K562 (cell line): ENCODE data around the gene CIAO3. TPM values are rescaled to one million over a fixed set of nuclear protein-coding genes. Genes with fewer than 3 reads are reported as not detected.
A peak's percentile ranks its signal among the peaks of the same experiment; 100 is the strongest.

Experiments
- POLR2A ChIP-seq: fragments of 450-650 bp; conservative IDR thresholded peaks from 2 replicates; pipeline ENCODE4 v1.6.1; 2016
- RB1 ChIP-seq: fragments of 450-650 bp; IDR thresholded peaks from 2 replicates; pipeline ENCODE4 v1.6.1; 2017; ENCODE audit warnings: low read depth, mild to moderate bottlenecking
- SRF ChIP-seq, 2 experiments: fragments of 250-450, 450-650 bp in 1 of 2; sonication (Bioruptor Pico) in 1 of 2; sonication (generic) in 1 of 2; formaldehyde crosslinking; IDR thresholded peaks; 2 replicates each; pipeline versions ENCODE4 v1.5.0 to v1.5.1; 2020 to 2022; ENCODE audit warnings: mild to moderate bottlenecking in 1 of 2, missing genetic modification reagents in 1 of 2
- U2AF1 ChIP-seq: fragments of 200-400 bp; formaldehyde crosslinking; optimal IDR thresholded peaks from 2 replicates; pipeline ENCODE3; 2017; ENCODE audit warnings: mild to moderate bottlenecking, low read depth, low read length, moderate library complexity
- ZBTB17 ChIP-seq: fragments of 450-650 bp; formaldehyde crosslinking; IDR thresholded peaks from 2 replicates; pipeline ENCODE4 v1.4.0; 2020; ENCODE audit warnings: mild to moderate bottlenecking
- polyA plus RNA-seq, 8 experiments: library from polyadenylated mRNA; depleted of rRNA in 4 of 8; stranded (reverse) in 5 of 8; unstranded in 3 of 8; fragments of >200 nt; fragmentation: Nextera tagmentation in 2 of 8; fragmentation: Illumina TruSeq in 1 of 8; extraction: Ambion mirVana in 2 of 8; extraction: Trizol in 1 of 8; gene quantifications; 2 replicates each; pipeline versions ENCODE4 v1.2.1 to v1.2.3, GENCODE V29; 2011 to 2014; ENCODE audit warnings: inconsistent platforms in 1 of 8, missing spikeins in 1 of 8
- total RNA-seq, 7 experiments: library from RNA; depleted of rRNA in 6 of 7; stranded (reverse); fragments of >200 nt in 6 of 7; fragmentation: Illumina TruSeq in 2 of 7; extraction: Trizol in 2 of 7; gene quantifications; 2 replicates each; pipeline versions ENCODE4 v1.2.1 to v1.2.3, GENCODE V29; 2011 to 2021; ENCODE audit warnings: low replicate concordance in 1 of 7
- TF ChIP-seq, protein P1 (sequence below): fragments of 450-650 bp; IDR thresholded peaks from 2 replicates; pipeline ENCODE4 v1.6.1; 2016; ENCODE audit warnings: mild to moderate bottlenecking, moderate library complexity
- TF ChIP-seq, protein P2 (sequence below): sonication (generic); formaldehyde crosslinking; IDR thresholded peaks from 2 replicates; pipeline ENCODE4 v1.9.0; 2022; ENCODE audit warnings: mild to moderate bottlenecking, missing genetic modification reagents
- TF ChIP-seq, protein P3 (sequence below): sonication (generic); formaldehyde crosslinking; IDR thresholded peaks from 2 replicates; pipeline ENCODE4 v1.8.0; 2023; ENCODE audit warnings: missing genetic modification reagents, mild to moderate bottlenecking, borderline replicate concordance

The CIAO3 gene
- total and polyA plus RNA-seq, 9 of the 15 experiments (the other 6 are each of a cell fraction or from before 2014, with no cell fraction given) = 2.2 to 35.6 (median 18.7) TPM

DNA sequence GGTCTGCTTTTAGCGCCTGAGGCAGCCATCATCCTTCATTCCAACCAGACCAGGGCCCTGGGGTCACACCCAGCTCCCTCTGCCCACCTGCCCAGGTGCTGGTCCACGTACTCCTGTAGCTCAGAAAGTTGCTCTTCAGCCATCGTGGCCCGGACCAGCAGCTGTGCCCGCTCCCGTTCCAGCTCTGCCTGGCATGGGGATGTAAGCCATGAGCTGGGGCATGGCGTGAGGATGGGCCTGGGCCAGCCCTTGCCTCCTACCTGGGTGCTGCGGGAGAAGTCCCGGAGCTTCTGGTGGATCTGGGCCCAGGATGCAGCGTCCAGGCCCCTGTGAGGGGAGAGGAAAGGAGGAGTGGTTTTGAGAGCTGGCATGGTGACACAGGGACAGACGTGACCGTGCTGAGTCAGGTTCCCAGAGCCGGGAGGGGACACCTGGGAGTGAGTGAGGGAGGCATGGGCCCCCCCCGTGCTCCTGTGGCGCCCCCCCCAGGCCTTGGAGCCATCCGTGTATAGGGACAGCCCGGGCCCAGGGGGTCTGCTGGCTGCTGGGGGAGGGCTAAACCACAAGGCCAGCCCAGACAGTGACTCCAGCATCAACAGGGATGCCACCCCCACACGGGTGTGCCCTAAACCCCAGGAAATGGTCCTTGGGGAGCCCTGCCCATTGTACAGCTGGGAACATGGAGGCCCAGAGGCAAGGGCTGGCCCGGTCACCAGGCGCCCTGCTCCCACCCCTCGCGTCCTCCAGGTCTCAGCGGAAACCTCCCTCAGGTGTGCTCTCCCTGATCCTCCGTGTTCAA, 17.8 kb downstream of the CIAO3 start (continued):
- TF ChIP-seq, protein P1, sequence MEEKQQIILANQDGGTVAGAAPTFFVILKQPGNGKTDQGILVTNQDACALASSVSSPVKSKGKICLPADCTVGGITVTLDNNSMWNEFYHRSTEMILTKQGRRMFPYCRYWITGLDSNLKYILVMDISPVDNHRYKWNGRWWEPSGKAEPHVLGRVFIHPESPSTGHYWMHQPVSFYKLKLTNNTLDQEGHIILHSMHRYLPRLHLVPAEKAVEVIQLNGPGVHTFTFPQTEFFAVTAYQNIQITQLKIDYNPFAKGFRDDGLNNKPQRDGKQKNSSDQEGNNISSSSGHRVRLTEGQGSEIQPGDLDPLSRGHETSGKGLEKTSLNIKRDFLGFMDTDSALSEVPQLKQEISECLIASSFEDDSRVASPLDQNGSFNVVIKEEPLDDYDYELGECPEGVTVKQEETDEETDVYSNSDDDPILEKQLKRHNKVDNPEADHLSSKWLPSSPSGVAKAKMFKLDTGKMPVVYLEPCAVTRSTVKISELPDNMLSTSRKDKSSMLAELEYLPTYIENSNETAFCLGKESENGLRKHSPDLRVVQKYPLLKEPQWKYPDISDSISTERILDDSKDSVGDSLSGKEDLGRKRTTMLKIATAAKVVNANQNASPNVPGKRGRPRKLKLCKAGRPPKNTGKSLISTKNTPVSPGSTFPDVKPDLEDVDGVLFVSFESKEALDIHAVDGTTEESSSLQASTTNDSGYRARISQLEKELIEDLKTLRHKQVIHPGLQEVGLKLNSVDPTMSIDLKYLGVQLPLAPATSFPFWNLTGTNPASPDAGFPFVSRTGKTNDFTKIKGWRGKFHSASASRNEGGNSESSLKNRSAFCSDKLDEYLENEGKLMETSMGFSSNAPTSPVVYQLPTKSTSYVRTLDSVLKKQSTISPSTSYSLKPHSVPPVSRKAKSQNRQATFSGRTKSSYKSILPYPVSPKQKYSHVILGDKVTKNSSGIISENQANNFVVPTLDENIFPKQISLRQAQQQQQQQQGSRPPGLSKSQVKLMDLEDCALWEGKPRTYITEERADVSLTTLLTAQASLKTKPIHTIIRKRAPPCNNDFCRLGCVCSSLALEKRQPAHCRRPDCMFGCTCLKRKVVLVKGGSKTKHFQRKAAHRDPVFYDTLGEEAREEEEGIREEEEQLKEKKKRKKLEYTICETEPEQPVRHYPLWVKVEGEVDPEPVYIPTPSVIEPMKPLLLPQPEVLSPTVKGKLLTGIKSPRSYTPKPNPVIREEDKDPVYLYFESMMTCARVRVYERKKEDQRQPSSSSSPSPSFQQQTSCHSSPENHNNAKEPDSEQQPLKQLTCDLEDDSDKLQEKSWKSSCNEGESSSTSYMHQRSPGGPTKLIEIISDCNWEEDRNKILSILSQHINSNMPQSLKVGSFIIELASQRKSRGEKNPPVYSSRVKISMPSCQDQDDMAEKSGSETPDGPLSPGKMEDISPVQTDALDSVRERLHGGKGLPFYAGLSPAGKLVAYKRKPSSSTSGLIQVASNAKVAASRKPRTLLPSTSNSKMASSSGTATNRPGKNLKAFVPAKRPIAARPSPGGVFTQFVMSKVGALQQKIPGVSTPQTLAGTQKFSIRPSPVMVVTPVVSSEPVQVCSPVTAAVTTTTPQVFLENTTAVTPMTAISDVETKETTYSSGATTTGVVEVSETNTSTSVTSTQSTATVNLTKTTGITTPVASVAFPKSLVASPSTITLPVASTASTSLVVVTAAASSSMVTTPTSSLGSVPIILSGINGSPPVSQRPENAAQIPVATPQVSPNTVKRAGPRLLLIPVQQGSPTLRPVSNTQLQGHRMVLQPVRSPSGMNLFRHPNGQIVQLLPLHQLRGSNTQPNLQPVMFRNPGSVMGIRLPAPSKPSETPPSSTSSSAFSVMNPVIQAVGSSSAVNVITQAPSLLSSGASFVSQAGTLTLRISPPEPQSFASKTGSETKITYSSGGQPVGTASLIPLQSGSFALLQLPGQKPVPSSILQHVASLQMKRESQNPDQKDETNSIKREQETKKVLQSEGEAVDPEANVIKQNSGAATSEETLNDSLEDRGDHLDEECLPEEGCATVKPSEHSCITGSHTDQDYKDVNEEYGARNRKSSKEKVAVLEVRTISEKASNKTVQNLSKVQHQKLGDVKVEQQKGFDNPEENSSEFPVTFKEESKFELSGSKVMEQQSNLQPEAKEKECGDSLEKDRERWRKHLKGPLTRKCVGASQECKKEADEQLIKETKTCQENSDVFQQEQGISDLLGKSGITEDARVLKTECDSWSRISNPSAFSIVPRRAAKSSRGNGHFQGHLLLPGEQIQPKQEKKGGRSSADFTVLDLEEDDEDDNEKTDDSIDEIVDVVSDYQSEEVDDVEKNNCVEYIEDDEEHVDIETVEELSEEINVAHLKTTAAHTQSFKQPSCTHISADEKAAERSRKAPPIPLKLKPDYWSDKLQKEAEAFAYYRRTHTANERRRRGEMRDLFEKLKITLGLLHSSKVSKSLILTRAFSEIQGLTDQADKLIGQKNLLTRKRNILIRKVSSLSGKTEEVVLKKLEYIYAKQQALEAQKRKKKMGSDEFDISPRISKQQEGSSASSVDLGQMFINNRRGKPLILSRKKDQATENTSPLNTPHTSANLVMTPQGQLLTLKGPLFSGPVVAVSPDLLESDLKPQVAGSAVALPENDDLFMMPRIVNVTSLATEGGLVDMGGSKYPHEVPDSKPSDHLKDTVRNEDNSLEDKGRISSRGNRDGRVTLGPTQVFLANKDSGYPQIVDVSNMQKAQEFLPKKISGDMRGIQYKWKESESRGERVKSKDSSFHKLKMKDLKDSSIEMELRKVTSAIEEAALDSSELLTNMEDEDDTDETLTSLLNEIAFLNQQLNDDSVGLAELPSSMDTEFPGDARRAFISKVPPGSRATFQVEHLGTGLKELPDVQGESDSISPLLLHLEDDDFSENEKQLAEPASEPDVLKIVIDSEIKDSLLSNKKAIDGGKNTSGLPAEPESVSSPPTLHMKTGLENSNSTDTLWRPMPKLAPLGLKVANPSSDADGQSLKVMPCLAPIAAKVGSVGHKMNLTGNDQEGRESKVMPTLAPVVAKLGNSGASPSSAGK = no peak
- TF ChIP-seq, protein P2, sequence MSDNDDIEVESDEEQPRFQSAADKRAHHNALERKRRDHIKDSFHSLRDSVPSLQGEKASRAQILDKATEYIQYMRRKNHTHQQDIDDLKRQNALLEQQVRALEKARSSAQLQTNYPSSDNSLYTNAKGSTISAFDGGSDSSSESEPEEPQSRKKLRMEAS (CRISPR knock-in tag) = 0 out of 2 replicates have a peak, but pooled peaks have one; percentile 23
- no peak for TF ChIP-seq ZBTB17 (CRISPR knock-in tag)
- TF ChIP-seq, protein P3, sequence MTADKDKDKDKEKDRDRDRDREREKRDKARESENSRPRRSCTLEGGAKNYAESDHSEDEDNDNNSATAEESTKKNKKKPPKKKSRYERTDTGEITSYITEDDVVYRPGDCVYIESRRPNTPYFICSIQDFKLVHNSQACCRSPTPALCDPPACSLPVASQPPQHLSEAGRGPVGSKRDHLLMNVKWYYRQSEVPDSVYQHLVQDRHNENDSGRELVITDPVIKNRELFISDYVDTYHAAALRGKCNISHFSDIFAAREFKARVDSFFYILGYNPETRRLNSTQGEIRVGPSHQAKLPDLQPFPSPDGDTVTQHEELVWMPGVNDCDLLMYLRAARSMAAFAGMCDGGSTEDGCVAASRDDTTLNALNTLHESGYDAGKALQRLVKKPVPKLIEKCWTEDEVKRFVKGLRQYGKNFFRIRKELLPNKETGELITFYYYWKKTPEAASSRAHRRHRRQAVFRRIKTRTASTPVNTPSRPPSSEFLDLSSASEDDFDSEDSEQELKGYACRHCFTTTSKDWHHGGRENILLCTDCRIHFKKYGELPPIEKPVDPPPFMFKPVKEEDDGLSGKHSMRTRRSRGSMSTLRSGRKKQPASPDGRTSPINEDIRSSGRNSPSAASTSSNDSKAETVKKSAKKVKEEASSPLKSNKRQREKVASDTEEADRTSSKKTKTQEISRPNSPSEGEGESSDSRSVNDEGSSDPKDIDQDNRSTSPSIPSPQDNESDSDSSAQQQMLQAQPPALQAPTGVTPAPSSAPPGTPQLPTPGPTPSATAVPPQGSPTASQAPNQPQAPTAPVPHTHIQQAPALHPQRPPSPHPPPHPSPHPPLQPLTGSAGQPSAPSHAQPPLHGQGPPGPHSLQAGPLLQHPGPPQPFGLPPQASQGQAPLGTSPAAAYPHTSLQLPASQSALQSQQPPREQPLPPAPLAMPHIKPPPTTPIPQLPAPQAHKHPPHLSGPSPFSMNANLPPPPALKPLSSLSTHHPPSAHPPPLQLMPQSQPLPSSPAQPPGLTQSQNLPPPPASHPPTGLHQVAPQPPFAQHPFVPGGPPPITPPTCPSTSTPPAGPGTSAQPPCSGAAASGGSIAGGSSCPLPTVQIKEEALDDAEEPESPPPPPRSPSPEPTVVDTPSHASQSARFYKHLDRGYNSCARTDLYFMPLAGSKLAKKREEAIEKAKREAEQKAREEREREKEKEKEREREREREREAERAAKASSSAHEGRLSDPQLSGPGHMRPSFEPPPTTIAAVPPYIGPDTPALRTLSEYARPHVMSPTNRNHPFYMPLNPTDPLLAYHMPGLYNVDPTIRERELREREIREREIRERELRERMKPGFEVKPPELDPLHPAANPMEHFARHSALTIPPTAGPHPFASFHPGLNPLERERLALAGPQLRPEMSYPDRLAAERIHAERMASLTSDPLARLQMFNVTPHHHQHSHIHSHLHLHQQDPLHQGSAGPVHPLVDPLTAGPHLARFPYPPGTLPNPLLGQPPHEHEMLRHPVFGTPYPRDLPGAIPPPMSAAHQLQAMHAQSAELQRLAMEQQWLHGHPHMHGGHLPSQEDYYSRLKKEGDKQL (CRISPR knock-in tag) = no peak
- TF ChIP-seq RB1 = no peak
- TF ChIP-seq POLR2A = peak; percentile 64
- no peak for TF ChIP-seq SRF (CRISPR knock-in tag; IDR thresholded peaks at IDR 0.05)
- no peak for TF ChIP-seq U2AF1
